Suppressor macrophage (primary cell): Measurements from ENCODE around the gene SEC61A1.

Source experiments
- DNase-seq, 4 experiments: peaks; one replicate each; pipeline ENCODE4 v3.0.0-alpha.2; 2020 to 2022

The SEC61A1 gene

GRCh38 chr3:128113817-128114794 is 61.9 kb downstream of the SEC61A1 start:
- DNase-seq, result no peak
